HCT116 (cell line): ENCODE results near the gene REXO4. TPM values are rescaled to one million over a fixed set of nuclear protein-coding genes. Genes with fewer than 3 reads are reported as not detected.

Source experiments
- ATAC-seq: fragments of 200-7000 bp; cut with Tn5 transposase; 2 replicates; pipeline ENCODE4 v1.9.1; 2020; ENCODE audit warnings: mild to moderate bottlenecking, moderate library complexity
- BruUV-seq: library from RNA; stranded (reverse); fragments of 400-500 nt; replicated peaks from 2 replicates; lab custom pipeline; 2021; lab: Mats Ljungman, UMichigan
- CTCF ChIA-PET: fragments of 300-600 bp; sonication (Branson Sonifier 250); formaldehyde crosslinking; loops from one replicate; lab custom pipeline; 2021; ENCODE audit warnings: antibody characterized with exemption; lab: Charles Lee
- POLR2A ChIA-PET: fragments of 300-600, 350-600 bp; sonication (Branson Sonifier 250); formaldehyde crosslinking; loops from one replicate; lab custom pipeline; 2021; ENCODE audit warnings: antibody characterized with exemption; lab: Charles Lee
- RAD21 ChIA-PET, 2 experiments: fragments of 300-600 bp; sonication (Branson Sonifier 250); formaldehyde crosslinking; loops; one replicate each; lab custom pipeline; 2023; ENCODE audit warnings: low total read pairs in 2 of 2; ENCODE audit not compliant: uncharacterized antibody in 2 of 2, unreplicated experiment in 2 of 2, low non-redundant PET in 1 of 2; lab: Charles Lee
- DNase-seq: peaks from one replicate; pipeline ENCODE4 v3.0.0-alpha.2; 2010; ENCODE audit warnings: low read depth, low spot score
- H2AFZ ChIP-seq: fragments of 200-600 bp; shearing (Covaris generic), sonication (generic); 2 replicates; pipeline ENCODE4 v1.6.1; 2017; ENCODE audit warnings: low read depth, mixed run types, mixed read lengths, antibody characterized with exemption, low read length; ENCODE audit not compliant: poor library complexity, severe bottlenecking
- H3K27ac ChIP-seq: 2 replicates; pipeline ENCODE4 v1.5.1; 2012; ENCODE audit warnings: low read depth, low read length
- H3K27me3 ChIP-seq: fragments of 200-600 bp; sonication (generic); 2 replicates; pipeline ENCODE4 v1.6.1; 2016; ENCODE audit warnings: mixed run types, low read length, mixed read lengths; ENCODE audit not compliant: insufficient read depth
- H3K36me3 ChIP-seq, 2 experiments: fragments of 200-500 bp in 1 of 2; fragments of 200-600 bp in 1 of 2; sonication (Bioruptor generic) in 1 of 2; sonication (generic) in 1 of 2; 2 replicates each; pipeline versions ENCODE4 v1.5.1 to v1.6.1; 2014 to 2016; ENCODE audit warnings: low read length in 2 of 2, inconsistent platforms in 1 of 2, mixed read lengths in 1 of 2, mixed run types in 1 of 2; ENCODE audit not compliant: insufficient read depth in 2 of 2, control insufficient read depth in 1 of 2
- H3K4me1 ChIP-seq, 2 experiments: fragments of 200-600 bp in 1 of 2; sonication (generic) in 1 of 2; 2 replicates each; pipeline versions ENCODE4 v1.5.1 to v1.6.1; 2012 to 2017; ENCODE audit warnings: low read length in 2 of 2, inconsistent platforms in 1 of 2, mild to moderate bottlenecking in 1 of 2, mixed read lengths in 1 of 2, mixed run types in 1 of 2, moderate library complexity in 1 of 2; ENCODE audit not compliant: insufficient read depth in 2 of 2, control insufficient read depth in 1 of 2
- H3K4me2 ChIP-seq: fragments of 200-600 bp; sonication (generic); 2 replicates; pipeline ENCODE4 v1.6.1; 2017; ENCODE audit warnings: mixed run types, low read length, mixed read lengths
- H3K4me3 ChIP-seq, 2 experiments: fragments of 200-600 bp in 1 of 2; sonication (generic) in 1 of 2; replicated peaks in 1 of 2; 2 replicates each; pipeline ENCODE4 v1.5.1; 2011 to 2016; ENCODE audit warnings: low read length in 2 of 2, control low read depth in 1 of 2, low read depth in 1 of 2, mild to moderate bottlenecking in 1 of 2, mixed read lengths in 1 of 2, mixed run types in 1 of 2
- H3K79me2 ChIP-seq: fragments of 200-600 bp; sonication (generic); 2 replicates; pipeline ENCODE4 v1.6.1; 2017; ENCODE audit warnings: mild to moderate bottlenecking, mixed run types, low read length, moderate library complexity, mixed read lengths; ENCODE audit not compliant: insufficient read depth
- H3K9ac ChIP-seq: fragments of 200-600 bp; sonication (generic); 2 replicates; pipeline ENCODE4 v1.6.1; 2016; ENCODE audit warnings: low read length, mixed read lengths
- H3K9me2 ChIP-seq: fragments of 200-600 bp; sonication (generic), shearing (Covaris generic); 2 replicates; pipeline ENCODE4 v1.6.1; 2017; ENCODE audit warnings: mixed run types, mild to moderate bottlenecking, moderate library complexity; ENCODE audit not compliant: insufficient read depth
- H3K9me3 ChIP-seq, 2 experiments: fragments of 200-500 bp in 1 of 2; fragments of 200-600 bp in 1 of 2; sonication (Bioruptor generic) in 1 of 2; sonication (generic) in 1 of 2; 2 replicates each; pipeline ENCODE4 v1.6.1; 2014 to 2017; ENCODE audit warnings: low read length in 2 of 2, mixed read lengths in 2 of 2, inconsistent platforms in 1 of 2, low read depth in 1 of 2, mild to moderate bottlenecking in 1 of 2, mixed run types in 1 of 2, moderate library complexity in 1 of 2; ENCODE audit not compliant: control insufficient read depth in 1 of 2, insufficient read depth in 1 of 2
- H4K20me1 ChIP-seq: fragments of 200-600 bp; sonication (generic), shearing (Covaris generic); 2 replicates; pipeline ENCODE4 v1.6.1; 2017; ENCODE audit warnings: mixed run types, mild to moderate bottlenecking, moderate library complexity; ENCODE audit not compliant: insufficient read depth
- CBX3 ChIP-seq: IDR thresholded peaks from 2 replicates; pipeline ENCODE4 v1.6.1; 2012; ENCODE audit warnings: low read depth
- EGR1 ChIP-seq: IDR thresholded peaks from 2 replicates; pipeline ENCODE4 v1.6.1; 2012; ENCODE audit warnings: low read depth
- ELF1 ChIP-seq: IDR thresholded peaks from 2 replicates; pipeline ENCODE4 v1.6.1; 2012; ENCODE audit warnings: low read depth, borderline replicate concordance
- POLR2AphosphoS5 ChIP-seq: IDR thresholded peaks from 2 replicates; pipeline ENCODE4 v1.6.1; 2011; ENCODE audit warnings: mild to moderate bottlenecking, low read depth, low read length, moderate library complexity
- SRF ChIP-seq: IDR thresholded peaks from 2 replicates; pipeline ENCODE4 v1.6.1; 2012; ENCODE audit warnings: low read depth
- TCF7L2 ChIP-seq: IDR thresholded peaks from 2 replicates; pipeline ENCODE4 v1.7.0; 2011; ENCODE audit warnings: borderline replicate concordance, inconsistent platforms; ENCODE audit not compliant: insufficient read depth, insufficient read length; ENCODE audit errors: extremely low read depth
- ZFX ChIP-seq: fragments of 450-650 bp; IDR thresholded peaks from 2 replicates; pipeline ENCODE4 v1.6.1; 2017
- intact Hi-C: fragments of 100-400 bp; cut with micrococcal nuclease; formaldehyde crosslinking; loops from 2 replicates; pipeline ENCODE4 v1.10.0; 2022
- total RNA-seq: library from RNA; stranded (reverse); gene quantifications from one replicate; pipeline ENCODE4 v1.2.1, GENCODE V29; 2021; ENCODE audit not compliant: unreplicated experiment
- TF ChIP-seq, protein P1 (sequence below): IDR thresholded peaks from 2 replicates; pipeline ENCODE4 v1.6.1; 2012
- TF ChIP-seq, protein P2 (sequence below): IDR thresholded peaks from 2 replicates; pipeline ENCODE4 v1.6.1; 2011; ENCODE audit warnings: mild to moderate bottlenecking, low read length, moderate library complexity; ENCODE audit not compliant: insufficient replicate concordance; ENCODE audit errors: extremely low read depth

The REXO4 gene
- total RNA-seq, 1 experiment from 2014 or later: 24.6 TPM

DNA sequence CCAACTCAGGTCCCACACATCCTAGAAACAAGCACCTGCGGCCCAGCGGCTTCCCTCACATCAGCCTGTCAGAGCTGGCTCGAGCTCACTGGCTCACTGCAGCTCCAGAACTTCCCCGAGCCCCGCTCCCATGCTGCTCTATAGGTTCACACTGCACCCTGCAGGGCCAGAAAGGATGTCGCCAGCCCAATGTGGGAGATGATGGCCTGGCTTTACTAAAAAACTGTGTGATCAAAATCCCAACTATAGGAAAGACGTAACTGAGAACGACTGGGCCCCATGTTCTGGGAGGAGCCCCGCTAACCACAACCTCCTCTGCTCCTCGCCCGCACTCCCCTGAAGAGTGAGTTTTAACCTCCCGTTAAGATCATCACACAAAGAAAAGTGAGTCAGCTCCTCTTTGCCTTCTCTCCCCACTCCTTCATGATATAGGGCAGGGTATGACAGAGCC is 46.5 kb downstream of the REXO4 start:
- BruUV-seq: no TSS peak
- Histone ChIP-seq H2AFZ (no peak overlapping the region), H3K27ac (no peak overlapping the region), H3K4me1 (peaks cover 5 to 6% of the 10 kb centered on the region in 2 experiments; a peak in 3 of 4 replicates), H3K79me2 (peaks cover 96% of the 10 kb centered on the region), H3K9me3 (no peaks in the 10 kb centered on the region)
- CTCF ChIA-PET: no interaction called here
- TF ChIP-seq ELF1 (no peak), ZFX (no peak), TCF7L2 (no peak), SRF (no peak), EGR1 (no peak), POLR2AphosphoS5 (no peak), CBX3 (no peak)
- TF ChIP-seq, protein P1, sequence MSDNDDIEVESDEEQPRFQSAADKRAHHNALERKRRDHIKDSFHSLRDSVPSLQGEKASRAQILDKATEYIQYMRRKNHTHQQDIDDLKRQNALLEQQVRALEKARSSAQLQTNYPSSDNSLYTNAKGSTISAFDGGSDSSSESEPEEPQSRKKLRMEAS: no peak
- TF ChIP-seq, protein P2, sequence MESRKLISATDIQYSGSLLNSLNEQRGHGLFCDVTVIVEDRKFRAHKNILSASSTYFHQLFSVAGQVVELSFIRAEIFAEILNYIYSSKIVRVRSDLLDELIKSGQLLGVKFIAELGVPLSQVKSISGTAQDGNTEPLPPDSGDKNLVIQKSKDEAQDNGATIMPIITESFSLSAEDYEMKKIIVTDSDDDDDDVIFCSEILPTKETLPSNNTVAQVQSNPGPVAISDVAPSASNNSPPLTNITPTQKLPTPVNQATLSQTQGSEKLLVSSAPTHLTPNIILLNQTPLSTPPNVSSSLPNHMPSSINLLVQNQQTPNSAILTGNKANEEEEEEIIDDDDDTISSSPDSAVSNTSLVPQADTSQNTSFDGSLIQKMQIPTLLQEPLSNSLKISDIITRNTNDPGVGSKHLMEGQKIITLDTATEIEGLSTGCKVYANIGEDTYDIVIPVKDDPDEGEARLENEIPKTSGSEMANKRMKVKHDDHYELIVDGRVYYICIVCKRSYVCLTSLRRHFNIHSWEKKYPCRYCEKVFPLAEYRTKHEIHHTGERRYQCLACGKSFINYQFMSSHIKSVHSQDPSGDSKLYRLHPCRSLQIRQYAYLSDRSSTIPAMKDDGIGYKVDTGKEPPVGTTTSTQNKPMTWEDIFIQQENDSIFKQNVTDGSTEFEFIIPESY: no peak
- TF ChIP-seq, all 23 proteins: peak for 0
- Histone ChIP-seq H3K4me3 (no peak overlapping the region), H4K20me1 (peaks cover 9% of the 10 kb centered on the region; the same call in 1 of the 2 replicates), H3K36me3 (peaks cover 17 to 39% of the 10 kb centered on the region in 2 experiments; a peak in 3 of 4 replicates), H3K9me2 (no peaks in the 10 kb centered on the region), H3K9ac (no peak overlapping the region), H3K27me3 (no peaks in the 10 kb centered on the region), H3K4me2 (no peak overlapping the region)
- intact Hi-C loops: no loop called here
- ChIA-PET RAD21 (no interaction called here), POLR2A (interaction anchor here (1.4 kb wide), 1 partner anchor 16 kb away, joined by 7 read pairs; the partner anchor contains the start of genes SURF1 and SURF2)
- no peak for DNase-seq
- no peak for ATAC-seq
